Peyer's patch (tissue), 4 donors: ENCODE measurements around the gene PRRG4. TPM values are rescaled to one million over a fixed set of nuclear protein-coding genes. Genes with fewer than 3 reads are reported as not detected.

Experiments
- DNase-seq, 3 donors: peaks; one replicate each; pipeline ENCODE4 v3.0.0-alpha.2; 2017 to 2019
- H3K27ac ChIP-seq, 4 donors: fragments of 200-600 bp; sonication (generic); one replicate each; pipeline ENCODE4 v1.5.1; 2016 to 2019
- H3K27me3 ChIP-seq, 2 donors: fragments of 200-600 bp; sonication (generic); one replicate each; pipeline ENCODE4 v1.5.1; 2019
- H3K36me3 ChIP-seq, 3 donors: fragments of 200-600 bp; sonication (generic); one replicate each; pipeline ENCODE4 v1.5.1; 2016 to 2019
- H3K4me1 ChIP-seq, 4 donors: fragments of 200-600 bp; sonication (generic); one replicate each; pipeline ENCODE4 v1.5.1; 2016 to 2019
- H3K4me3 ChIP-seq, 4 donors: fragments of 200-600 bp; sonication (generic); 1 replicate in 3 of 4; 2 replicates in 1 of 4; pipeline ENCODE4 v1.5.1; 2016 to 2019; ENCODE audit warnings: mild to moderate bottlenecking in 1 of 4
- H3K9me3 ChIP-seq, 4 donors: fragments of 200-600 bp; sonication (generic); one replicate each; pipeline ENCODE4 v1.5.1; 2016 to 2019; ENCODE audit warnings: mild to moderate bottlenecking in 1 of 4
- POLR2A ChIP-seq, 2 donors: fragments of 450-650 bp; IDR thresholded peaks; one replicate each; pipeline ENCODE4 v1.5.1; 2017; ENCODE audit warnings: antibody characterized with exemption in 2 of 2, mild to moderate bottlenecking in 2 of 2, moderate library complexity in 2 of 2
- total RNA-seq, 4 donors: library from RNA; depleted of rRNA; stranded (reverse); fragments of >200 nt; gene quantifications; one replicate each; pipeline ENCODE4 v1.1.0, GENCODE V29; 2016
- TF ChIP-seq, protein P1 (sequence below), 6 experiments: fragments of 450-650 bp in 4 of 6; fragments of 200-600 bp in 2 of 6; sonication (generic) in 1 of 6; IDR thresholded peaks; one replicate each; pipeline ENCODE4 v1.5.1; 2017 to 2019; ENCODE audit warnings: antibody characterized with exemption in 6 of 6, mild to moderate bottlenecking in 3 of 6, moderate library complexity in 1 of 6

Gene PRRG4
- total RNA-seq, 4 donors from 2014 or later, result 3.3 to 16.1 (median 9.8) TPM

DNA sequence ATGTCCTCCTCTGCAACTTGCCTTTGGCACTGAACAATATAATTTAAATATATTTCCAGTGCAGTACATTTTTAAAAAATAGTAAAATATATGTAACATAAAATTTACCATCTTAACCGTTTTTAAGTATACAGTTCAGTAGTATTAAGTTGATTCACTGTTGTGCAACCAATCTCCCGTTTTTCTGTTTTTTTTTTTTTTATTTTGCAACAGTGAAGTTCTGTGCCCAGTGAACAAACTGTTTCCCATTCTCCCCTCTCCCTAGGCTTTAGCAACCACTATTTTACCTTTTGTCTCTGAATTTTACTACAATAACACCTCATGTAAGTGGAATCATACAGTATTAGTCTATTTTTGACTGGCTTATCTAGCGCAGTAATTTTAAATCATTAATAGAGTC is 13.8 kb downstream of the PRRG4 start:
- no peaks in the 10 kb centered on the region for H3K27me3 ChIP-seq
- TF ChIP-seq, protein P1, sequence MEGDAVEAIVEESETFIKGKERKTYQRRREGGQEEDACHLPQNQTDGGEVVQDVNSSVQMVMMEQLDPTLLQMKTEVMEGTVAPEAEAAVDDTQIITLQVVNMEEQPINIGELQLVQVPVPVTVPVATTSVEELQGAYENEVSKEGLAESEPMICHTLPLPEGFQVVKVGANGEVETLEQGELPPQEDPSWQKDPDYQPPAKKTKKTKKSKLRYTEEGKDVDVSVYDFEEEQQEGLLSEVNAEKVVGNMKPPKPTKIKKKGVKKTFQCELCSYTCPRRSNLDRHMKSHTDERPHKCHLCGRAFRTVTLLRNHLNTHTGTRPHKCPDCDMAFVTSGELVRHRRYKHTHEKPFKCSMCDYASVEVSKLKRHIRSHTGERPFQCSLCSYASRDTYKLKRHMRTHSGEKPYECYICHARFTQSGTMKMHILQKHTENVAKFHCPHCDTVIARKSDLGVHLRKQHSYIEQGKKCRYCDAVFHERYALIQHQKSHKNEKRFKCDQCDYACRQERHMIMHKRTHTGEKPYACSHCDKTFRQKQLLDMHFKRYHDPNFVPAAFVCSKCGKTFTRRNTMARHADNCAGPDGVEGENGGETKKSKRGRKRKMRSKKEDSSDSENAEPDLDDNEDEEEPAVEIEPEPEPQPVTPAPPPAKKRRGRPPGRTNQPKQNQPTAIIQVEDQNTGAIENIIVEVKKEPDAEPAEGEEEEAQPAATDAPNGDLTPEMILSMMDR (IDR thresholded peaks at IDR 0.05), result no peak
- no peak for TF ChIP-seq POLR2A (IDR thresholded peaks at IDR 0.05)
- no peaks in the 10 kb centered on the region for H3K9me3 ChIP-seq
- H3K4me1 ChIP-seq, result no peaks in the 10 kb centered on the region
- H3K4me3 ChIP-seq, result no peak overlapping the region
- H3K36me3 ChIP-seq, result no peaks in the 10 kb centered on the region
- no peak for DNase-seq
- no peak overlapping the region for H3K27ac ChIP-seq

DNA sequence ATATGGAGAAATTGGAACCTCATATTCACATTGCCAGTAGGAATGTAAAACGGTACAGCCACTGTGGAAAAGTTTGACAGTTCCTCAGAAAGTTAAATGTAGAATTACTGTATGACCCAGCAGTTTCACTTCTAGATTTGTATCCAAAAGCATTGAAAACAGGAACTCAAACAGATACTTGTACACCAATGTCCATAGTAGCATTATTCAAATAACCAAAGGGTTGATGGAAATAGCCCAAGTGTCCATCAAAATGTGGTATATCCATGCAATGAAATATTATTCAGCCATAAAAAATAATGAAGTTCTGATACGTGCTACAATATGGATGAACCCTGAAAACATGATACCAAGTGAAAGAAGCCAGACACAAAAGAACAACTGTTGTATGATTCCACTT is 17.8 kb downstream of the PRRG4 start:
- H3K9me3 ChIP-seq, result no peaks in the 10 kb centered on the region
- H3K4me3 ChIP-seq, result no peak overlapping the region
- TF ChIP-seq POLR2A (IDR thresholded peaks at IDR 0.05), result no peak
- TF ChIP-seq, protein P1 (IDR thresholded peaks at IDR 0.05), result no peak
- no peaks in the 10 kb centered on the region for H3K27me3 ChIP-seq
- H3K27ac ChIP-seq, result no peak overlapping the region
- no peaks in the 10 kb centered on the region for H3K36me3 ChIP-seq
- no peaks in the 10 kb centered on the region for H3K4me1 ChIP-seq
- no peak for DNase-seq

DNA sequence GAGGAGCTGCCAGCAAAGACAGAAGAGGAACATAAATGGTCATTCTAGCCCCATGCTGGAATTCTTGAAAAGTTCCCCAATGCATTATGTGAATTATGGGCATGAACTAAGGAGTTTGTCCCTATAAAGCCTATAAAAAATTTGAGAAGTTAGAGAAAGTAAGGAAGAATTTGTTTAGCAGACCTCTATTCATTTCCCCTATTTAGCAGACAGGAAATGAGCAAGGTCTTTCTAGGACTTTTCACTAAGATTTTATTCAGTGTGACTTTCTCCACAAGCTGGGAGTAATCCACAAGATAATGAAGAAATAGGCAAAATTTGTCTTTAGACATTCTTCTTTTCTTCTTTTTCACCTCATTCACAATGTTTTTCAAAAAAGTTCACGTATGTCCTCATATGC is 20.0 kb downstream of the PRRG4 start:
- TF ChIP-seq POLR2A (IDR thresholded peaks at IDR 0.05), result no peak
- TF ChIP-seq, protein P1 (IDR thresholded peaks at IDR 0.05), result no peak
- Histone ChIP-seq H3K4me1 (no peaks in the 10 kb centered on the region), H3K27ac (no peak overlapping the region), H3K9me3 (no peaks in the 10 kb centered on the region), H3K36me3 (no peaks in the 10 kb centered on the region), H3K4me3 (no peak overlapping the region), H3K27me3 (no peaks in the 10 kb centered on the region)
- no peak for DNase-seq

DNA sequence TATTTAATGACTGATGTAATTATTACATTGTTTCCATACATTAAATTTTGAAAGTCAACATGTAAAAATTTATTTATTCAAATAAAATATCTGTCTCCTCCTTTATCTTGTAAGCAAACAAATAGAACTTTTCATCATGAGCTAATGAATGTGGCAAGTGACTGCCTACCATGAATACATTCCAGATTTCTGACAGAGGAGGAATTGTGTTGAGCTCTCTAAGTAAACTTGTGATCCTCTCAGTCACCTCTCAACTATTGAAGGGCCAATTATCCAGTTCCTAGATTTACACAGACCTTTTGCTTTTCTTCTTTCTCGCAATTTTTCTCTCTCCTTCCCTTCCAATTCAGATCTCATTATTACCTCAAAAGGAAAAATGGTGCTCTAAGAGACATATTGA is 21.5 kb downstream of the PRRG4 start:
- H3K4me3 ChIP-seq, result no peak overlapping the region
- TF ChIP-seq, protein P1 (IDR thresholded peaks at IDR 0.05), result no peak
- no peak for TF ChIP-seq POLR2A (IDR thresholded peaks at IDR 0.05)
- no peaks in the 10 kb centered on the region for H3K9me3 ChIP-seq
- H3K27me3 ChIP-seq, result no peaks in the 10 kb centered on the region
- no peaks in the 10 kb centered on the region for H3K36me3 ChIP-seq
- no peaks in the 10 kb centered on the region for H3K4me1 ChIP-seq
- H3K27ac ChIP-seq, result no peak overlapping the region
- DNase-seq, result no peak

DNA sequence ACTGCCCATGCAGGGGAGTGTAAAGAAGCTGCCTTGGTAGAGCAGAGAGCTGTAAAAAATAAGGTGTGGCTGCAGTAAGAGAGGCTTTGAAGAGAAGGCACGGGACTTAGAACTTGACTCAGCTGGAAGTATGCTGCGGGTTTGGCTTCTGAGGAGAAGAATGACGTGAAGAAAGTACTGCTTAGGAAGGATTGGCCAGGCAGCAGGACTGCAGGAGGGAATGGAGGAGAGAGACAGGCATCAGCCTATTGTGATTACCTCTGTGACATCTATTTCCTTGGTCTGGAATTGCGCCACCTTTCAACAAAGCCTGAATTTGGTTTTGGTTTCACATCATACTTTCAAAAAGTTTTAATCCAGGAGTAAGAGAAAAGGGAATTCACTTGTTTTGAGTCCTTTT is 22.5 kb downstream of the PRRG4 start:
- no peaks in the 10 kb centered on the region for H3K9me3 ChIP-seq
- TF ChIP-seq POLR2A (IDR thresholded peaks at IDR 0.05), result no peak
- TF ChIP-seq, protein P1 (IDR thresholded peaks at IDR 0.05), result no peak
- no peaks in the 10 kb centered on the region for H3K4me1 ChIP-seq
- peak overlapping the region in 1 of 4 donors; percentile 5 for H3K27ac ChIP-seq
- H3K4me3 ChIP-seq, result no peak overlapping the region
- DNase-seq, result peak in 1 of 3 donors; percentile 62
- H3K36me3 ChIP-seq, result no peaks in the 10 kb centered on the region
- H3K27me3 ChIP-seq, result no peaks in the 10 kb centered on the region

DNA sequence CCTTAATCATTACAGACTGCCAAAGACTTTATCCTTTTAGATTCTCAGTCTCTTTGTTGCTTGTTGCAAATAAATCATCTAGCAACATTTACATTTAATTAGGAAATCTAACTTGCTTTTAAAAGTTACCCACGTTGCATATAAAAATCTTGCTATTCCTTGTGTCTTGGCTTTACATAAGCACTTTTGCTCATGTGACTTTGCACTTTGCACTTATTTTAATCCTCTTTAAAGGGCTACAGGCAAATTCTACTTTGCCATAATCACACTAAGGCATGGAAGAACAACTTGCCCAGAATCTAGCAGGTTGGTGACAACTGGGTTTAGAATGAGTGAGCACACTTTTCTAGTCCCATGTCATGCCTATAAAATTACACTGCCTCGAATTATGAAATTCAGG is 25.9 kb downstream of the PRRG4 start:
- DNase-seq, result no peak
- no peak overlapping the region for H3K4me3 ChIP-seq
- no peak for TF ChIP-seq POLR2A (IDR thresholded peaks at IDR 0.05)
- TF ChIP-seq, protein P1 (IDR thresholded peaks at IDR 0.05), result no peak
- H3K9me3 ChIP-seq, result no peaks in the 10 kb centered on the region
- H3K36me3 ChIP-seq, result no peaks in the 10 kb centered on the region
- no peaks in the 10 kb centered on the region for H3K4me1 ChIP-seq
- no peaks in the 10 kb centered on the region for H3K27me3 ChIP-seq
- no peak overlapping the region for H3K27ac ChIP-seq
